Peyer's patch (tissue), 4 donors: ENCODE results near the gene CFAP53. TPM values are rescaled to one million over a fixed set of nuclear protein-coding genes. Genes with fewer than 3 reads are reported as not detected.

ENCODE experiments used
- DNase-seq, 3 donors: peaks; one replicate each; pipeline ENCODE4 v3.0.0-alpha.2; 2017 to 2019
- H3K27ac ChIP-seq, 4 donors: fragments of 200-600 bp; sonication (generic); one replicate each; pipeline ENCODE4 v1.5.1; 2016 to 2019
- H3K27me3 ChIP-seq, 2 donors: fragments of 200-600 bp; sonication (generic); one replicate each; pipeline ENCODE4 v1.5.1; 2019
- H3K36me3 ChIP-seq, 3 donors: fragments of 200-600 bp; sonication (generic); one replicate each; pipeline ENCODE4 v1.5.1; 2016 to 2019
- H3K4me1 ChIP-seq, 4 donors: fragments of 200-600 bp; sonication (generic); one replicate each; pipeline ENCODE4 v1.5.1; 2016 to 2019
- H3K4me3 ChIP-seq, 4 donors: fragments of 200-600 bp; sonication (generic); 1 replicate in 3 of 4; 2 replicates in 1 of 4; pipeline ENCODE4 v1.5.1; 2016 to 2019; ENCODE audit warnings: mild to moderate bottlenecking in 1 of 4
- H3K9me3 ChIP-seq, 4 donors: fragments of 200-600 bp; sonication (generic); one replicate each; pipeline ENCODE4 v1.5.1; 2016 to 2019; ENCODE audit warnings: mild to moderate bottlenecking in 1 of 4
- POLR2A ChIP-seq, 2 donors: fragments of 450-650 bp; IDR thresholded peaks; one replicate each; pipeline ENCODE4 v1.5.1; 2017; ENCODE audit warnings: antibody characterized with exemption in 2 of 2, mild to moderate bottlenecking in 2 of 2, moderate library complexity in 2 of 2
- total RNA-seq, 4 donors: library from RNA; depleted of rRNA; stranded (reverse); fragments of >200 nt; gene quantifications; one replicate each; pipeline ENCODE4 v1.1.0, GENCODE V29; 2016
- TF ChIP-seq, protein P1 (sequence below), 6 experiments: fragments of 450-650 bp in 4 of 6; fragments of 200-600 bp in 2 of 6; sonication (generic) in 1 of 6; IDR thresholded peaks; one replicate each; pipeline ENCODE4 v1.5.1; 2017 to 2019; ENCODE audit warnings: antibody characterized with exemption in 6 of 6, mild to moderate bottlenecking in 3 of 6, moderate library complexity in 1 of 6

The CFAP53 gene
- total RNA-seq, 4 donors from 2014 or later, result 0.80 TPM; not detected in 3

DNA sequence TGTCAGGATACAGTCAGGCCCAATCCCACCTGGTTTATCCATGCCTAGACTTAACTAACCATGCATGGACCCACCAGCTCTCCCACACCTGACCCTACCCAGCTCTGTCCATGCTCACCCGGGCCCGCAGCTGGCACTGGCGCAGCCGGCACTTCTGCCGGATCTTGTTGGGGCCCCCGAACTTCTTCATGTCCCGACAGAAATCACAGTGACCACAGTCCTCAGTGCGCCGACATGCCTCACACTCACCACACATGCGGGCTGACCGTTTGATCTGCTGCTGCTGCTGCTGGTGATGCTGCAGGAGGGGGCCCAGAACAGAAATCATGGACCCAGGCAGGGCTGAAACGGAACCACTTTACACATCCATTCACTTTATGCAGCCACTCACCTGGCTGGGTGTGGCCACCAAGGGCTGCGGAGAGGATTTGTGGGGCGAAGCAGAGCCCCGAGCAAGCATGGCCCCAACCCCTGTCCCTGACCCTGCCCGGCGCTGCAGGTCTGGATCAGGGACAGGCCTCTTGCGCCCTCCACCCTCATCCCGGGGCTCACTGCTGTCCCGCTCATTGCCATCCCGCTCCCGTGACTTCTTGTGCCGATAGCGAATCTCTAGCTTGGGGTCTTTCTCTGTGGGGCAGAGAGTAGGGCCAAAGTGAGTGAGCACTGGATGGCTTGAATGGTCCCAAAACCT is 19.5 kb upstream of the CFAP53 start:
- Histone ChIP-seq H3K27ac (no peak overlapping the region), H3K4me1 (peaks cover 0 to 21% (median 0%) of the 10 kb centered on the region in 4 donors)
- DNase-seq, result peak in 1 of 3 donors; percentile 42

DNA sequence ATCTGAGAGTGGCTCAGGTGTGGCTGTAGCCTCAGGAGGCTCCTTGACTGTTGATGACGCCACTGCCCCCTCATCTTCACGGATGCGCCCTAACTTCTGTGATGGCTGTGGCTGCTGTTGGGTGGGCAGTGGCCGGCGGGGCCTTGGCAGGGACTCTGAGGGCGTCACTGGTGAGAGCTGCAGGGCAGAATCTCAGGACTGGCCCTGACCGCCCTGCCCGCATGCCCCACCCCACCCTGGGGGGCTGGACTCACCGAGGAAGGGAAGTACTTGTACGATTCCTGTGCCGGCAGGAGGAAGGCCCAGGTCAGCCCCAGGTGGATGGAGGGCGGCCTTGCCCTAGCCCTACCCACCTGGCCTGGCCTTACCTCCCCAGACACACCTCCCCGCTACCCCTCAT is 18.8 kb upstream of the CFAP53 start:
- H3K9me3 ChIP-seq, result no peaks in the 10 kb centered on the region
- no peak overlapping the region for H3K4me3 ChIP-seq
- no peaks in the 10 kb centered on the region for H3K27me3 ChIP-seq
- H3K27ac ChIP-seq, result no peak overlapping the region
- peaks cover 0 to 27% (median 5%) of the 10 kb centered on the region in 4 donors for H3K4me1 ChIP-seq
- H3K36me3 ChIP-seq, result peaks cover 0 to 34% (median 0%) of the 10 kb centered on the region in 3 donors
- no peak for DNase-seq
- TF ChIP-seq POLR2A (IDR thresholded peaks at IDR 0.05), result no peak
- TF ChIP-seq, protein P1, sequence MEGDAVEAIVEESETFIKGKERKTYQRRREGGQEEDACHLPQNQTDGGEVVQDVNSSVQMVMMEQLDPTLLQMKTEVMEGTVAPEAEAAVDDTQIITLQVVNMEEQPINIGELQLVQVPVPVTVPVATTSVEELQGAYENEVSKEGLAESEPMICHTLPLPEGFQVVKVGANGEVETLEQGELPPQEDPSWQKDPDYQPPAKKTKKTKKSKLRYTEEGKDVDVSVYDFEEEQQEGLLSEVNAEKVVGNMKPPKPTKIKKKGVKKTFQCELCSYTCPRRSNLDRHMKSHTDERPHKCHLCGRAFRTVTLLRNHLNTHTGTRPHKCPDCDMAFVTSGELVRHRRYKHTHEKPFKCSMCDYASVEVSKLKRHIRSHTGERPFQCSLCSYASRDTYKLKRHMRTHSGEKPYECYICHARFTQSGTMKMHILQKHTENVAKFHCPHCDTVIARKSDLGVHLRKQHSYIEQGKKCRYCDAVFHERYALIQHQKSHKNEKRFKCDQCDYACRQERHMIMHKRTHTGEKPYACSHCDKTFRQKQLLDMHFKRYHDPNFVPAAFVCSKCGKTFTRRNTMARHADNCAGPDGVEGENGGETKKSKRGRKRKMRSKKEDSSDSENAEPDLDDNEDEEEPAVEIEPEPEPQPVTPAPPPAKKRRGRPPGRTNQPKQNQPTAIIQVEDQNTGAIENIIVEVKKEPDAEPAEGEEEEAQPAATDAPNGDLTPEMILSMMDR (IDR thresholded peaks at IDR 0.05), result no peak

More for the DNA sequence above, 19.5 kb upstream of the CFAP53 start:
- H3K36me3 ChIP-seq, result peaks cover 0 to 34% (median 0%) of the 10 kb centered on the region in 3 donors
- TF ChIP-seq POLR2A (IDR thresholded peaks at IDR 0.05), result no peak
- TF ChIP-seq, protein P1 (IDR thresholded peaks at IDR 0.05), result no peak
- no peaks in the 10 kb centered on the region for H3K9me3 ChIP-seq
- H3K4me3 ChIP-seq, result no peak overlapping the region
- H3K27me3 ChIP-seq, result no peaks in the 10 kb centered on the region

DNA sequence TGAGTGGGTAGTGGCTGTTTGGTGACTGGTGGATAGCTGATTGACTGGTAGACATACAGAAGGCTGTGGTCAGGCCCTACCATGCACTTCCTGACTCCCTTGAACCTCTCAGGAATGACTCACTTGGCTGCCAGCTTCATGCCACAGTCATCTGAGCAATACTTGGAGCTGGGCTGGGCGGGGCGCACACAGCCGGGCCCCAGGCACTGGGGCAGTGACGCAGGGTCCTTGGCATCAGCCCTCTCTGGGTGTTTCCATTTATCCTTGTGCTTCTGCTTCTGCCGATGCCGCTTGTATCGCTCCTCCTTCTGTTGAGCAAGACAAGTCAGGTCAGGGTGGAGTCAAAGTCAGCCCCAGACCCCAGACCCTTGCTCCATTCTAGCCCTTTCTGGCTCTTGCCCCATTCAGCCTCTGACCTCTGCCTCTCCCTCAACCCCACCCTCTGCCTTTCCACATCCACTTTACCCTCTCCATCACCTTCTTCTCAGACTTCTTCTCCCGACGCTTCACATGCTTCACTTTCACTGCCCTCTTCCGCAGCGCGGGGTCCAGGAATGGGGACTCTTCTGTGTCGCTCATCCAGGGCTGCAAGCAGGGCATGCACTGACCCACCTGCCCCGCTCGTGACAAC is 18.1 kb upstream of the CFAP53 start:
- no peak for TF ChIP-seq POLR2A (IDR thresholded peaks at IDR 0.05)
- TF ChIP-seq, protein P1 (IDR thresholded peaks at IDR 0.05), result no peak
- no peak for DNase-seq
- no peaks in the 10 kb centered on the region for H3K27me3 ChIP-seq
- H3K4me3 ChIP-seq, result no peak overlapping the region
- H3K36me3 ChIP-seq, result peaks cover 0 to 34% (median 0%) of the 10 kb centered on the region in 3 donors
- no peaks in the 10 kb centered on the region for H3K9me3 ChIP-seq
- H3K4me1 ChIP-seq, result peaks cover 0 to 34% (median 9%) of the 10 kb centered on the region in 4 donors
- no peak overlapping the region for H3K27ac ChIP-seq

DNA sequence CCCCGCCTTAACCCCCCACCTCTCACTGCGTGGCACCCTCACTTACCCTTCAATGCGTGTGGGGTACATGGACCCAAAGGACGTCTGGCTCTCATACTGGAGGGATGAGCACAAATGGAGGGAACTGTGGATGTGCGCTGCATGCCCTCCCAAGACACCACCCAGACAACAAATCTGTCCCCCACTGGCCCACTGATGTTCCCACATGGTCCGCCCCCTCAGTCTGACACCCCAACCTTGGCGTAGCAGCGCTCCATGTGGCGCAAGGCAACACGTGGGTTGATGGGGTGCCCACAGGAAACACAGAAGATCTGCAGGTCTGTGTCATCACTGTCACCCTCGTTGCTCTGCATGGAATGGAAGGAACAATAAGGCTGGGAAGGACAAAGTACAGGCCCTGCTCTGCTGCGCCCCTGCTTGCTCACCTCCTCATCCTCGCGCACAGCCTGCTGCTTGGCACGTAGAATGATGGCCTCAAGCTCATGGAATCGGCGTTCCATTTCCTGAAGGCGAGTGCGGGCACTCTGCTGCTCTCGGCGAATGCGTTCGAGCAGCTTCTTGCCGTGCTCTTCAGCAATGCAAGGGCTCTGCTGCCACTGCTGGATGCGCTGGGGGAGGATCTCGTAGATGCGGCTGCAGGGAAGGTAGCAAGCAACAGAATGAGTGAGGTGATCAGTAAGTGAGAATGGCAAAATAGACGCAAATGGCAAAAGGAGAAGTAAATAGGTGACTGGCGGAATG is 17.3 kb upstream of the CFAP53 start:
- Histone ChIP-seq H3K4me3 (no peak overlapping the region), H3K4me1 (peaks cover 0 to 39% (median 11%) of the 10 kb centered on the region in 4 donors), H3K9me3 (no peaks in the 10 kb centered on the region), H3K36me3 (peaks cover 0 to 34% (median 0%) of the 10 kb centered on the region in 3 donors), H3K27me3 (no peaks in the 10 kb centered on the region), H3K27ac (no peak overlapping the region)
- TF ChIP-seq, protein P1 (IDR thresholded peaks at IDR 0.05), result no peak
- no peak for TF ChIP-seq POLR2A (IDR thresholded peaks at IDR 0.05)
- DNase-seq, result no peak

DNA sequence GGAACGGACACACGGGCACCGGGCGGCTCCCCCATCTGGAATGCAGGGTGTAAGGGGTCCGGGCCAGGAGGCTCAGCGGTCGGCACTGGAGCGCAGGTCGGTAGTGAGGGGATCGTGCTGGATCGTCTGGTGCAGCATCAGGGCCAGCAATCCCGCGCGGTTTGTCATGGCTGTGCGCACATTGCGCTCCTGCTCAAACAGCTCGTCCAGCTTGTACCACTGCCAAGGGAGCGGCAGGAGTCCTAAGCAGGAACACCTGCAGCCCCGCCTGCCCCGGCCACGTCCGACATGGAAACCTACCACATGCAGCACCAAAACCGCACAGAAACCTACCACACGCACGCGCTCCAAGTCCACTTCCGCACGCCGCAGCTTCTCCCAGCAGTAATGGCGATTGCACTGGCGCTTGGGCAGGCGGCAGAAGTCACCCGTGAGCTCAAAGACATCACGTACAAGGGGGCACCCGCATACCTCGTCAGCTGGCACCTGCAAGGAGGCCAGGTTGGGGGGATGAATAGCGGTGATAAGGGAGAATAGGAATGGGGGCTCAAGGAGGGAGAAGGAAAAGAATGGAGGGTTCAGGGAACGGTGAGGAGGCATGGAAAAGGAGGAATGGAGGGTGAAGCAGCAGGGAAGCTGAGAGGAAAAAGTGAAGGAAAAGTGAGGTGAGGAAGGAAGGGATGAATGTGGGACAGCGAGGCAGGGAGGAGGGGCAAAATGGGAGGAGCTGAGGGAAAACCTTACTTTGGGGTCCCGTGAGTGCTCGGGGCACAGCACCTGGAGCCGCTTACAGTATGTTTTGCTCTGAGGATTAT is 16.4 kb upstream of the CFAP53 start:
- TF ChIP-seq, protein P1 (IDR thresholded peaks at IDR 0.05), result no peak
- TF ChIP-seq POLR2A (IDR thresholded peaks at IDR 0.05), result no peak
- Histone ChIP-seq H3K27me3 (no peaks in the 10 kb centered on the region), H3K9me3 (no peaks in the 10 kb centered on the region), H3K36me3 (peaks cover 0 to 37% (median 0%) of the 10 kb centered on the region in 3 donors), H3K4me1 (peaks cover 0 to 35% (median 11%) of the 10 kb centered on the region in 4 donors), H3K27ac (no peak overlapping the region), H3K4me3 (no peak overlapping the region)
- DNase-seq, result peak in 1 of 3 donors; percentile 56
